ENCODE data around the gene TIAL1. TPM values are rescaled to one million over a fixed set of nuclear protein-coding genes. Genes with fewer than 3 reads are reported as not detected.

TIAL1 gene
- total and polyA plus RNA-seq, 2 of the 13 experiments (the other 11 are each of a cell fraction or from before 2014, with no cell fraction given): 31.5 to 148 TPM

GRCh38 chr10:119596537-119597404 is at the start of gene TIAL1 (continued):
- TF ChIP-seq ZBTB39 (CRISPR knock-in tag; IDR thresholded peaks at IDR 0.05): no peak
- no peak for TF ChIP-seq ATF6 (CRISPR knock-in tag; conservative IDR thresholded peaks at IDR 0.05)
- TF ChIP-seq PHB2 (IDR thresholded peaks at IDR 0.05; ENCODE audit: partially characterized antibody): no peak
- TF ChIP-seq TOE1 (CRISPR knock-in tag; IDR thresholded peaks at IDR 0.05): 0 out of 2 replicates have a peak, but pooled peaks have one; percentile 10
- peak; percentile 33; the same call in 1 of the 2 replicates for TF ChIP-seq ATF3 (CRISPR knock-in tag; IDR thresholded peaks at IDR 0.05)
- TF ChIP-seq KLF13 (CRISPR knock-in tag; IDR thresholded peaks at IDR 0.05): no peak
- TF ChIP-seq BCL6 (CRISPR knock-in tag; IDR thresholded peaks at IDR 0.05): 0 out of 2 replicates have a peak, but pooled peaks have one; percentile 13
- TF ChIP-seq KMT2B (CRISPR knock-in tag; IDR thresholded peaks at IDR 0.05): peak; percentile 57
- no peak; the same call in 1 of the 2 replicates for TF ChIP-seq MEIS2 (CRISPR knock-in tag; IDR thresholded peaks at IDR 0.05)
- TF ChIP-seq BHLHE40 (IDR thresholded peaks at IDR 0.05; ENCODE audit: low read length): no peak
- no peak for TF ChIP-seq HNF4A (CRISPR knock-in tag; IDR thresholded peaks at IDR 0.05)
- TF ChIP-seq JUNB (CRISPR knock-in tag; IDR thresholded peaks at IDR 0.05; ENCODE audit: borderline replicate concordance): no peak
- TF ChIP-seq ZNF354B (CRISPR knock-in tag; IDR thresholded peaks at IDR 0.05): no peak; the same call in 1 of the 2 replicates
- TF ChIP-seq RORA (CRISPR knock-in tag; IDR thresholded peaks at IDR 0.05): no peak
- TF ChIP-seq ZMYM4 (CRISPR knock-in tag; IDR thresholded peaks at IDR 0.05): no peak; the same call in 1 of the 2 replicates
- peak; percentile 75; the same call in 1 of the 2 replicates for TF ChIP-seq KDM5A (IDR thresholded peaks at IDR 0.05; ENCODE audit: borderline replicate concordance, low read length)
- TF ChIP-seq ZUFSP (CRISPR knock-in tag; IDR thresholded peaks at IDR 0.05; ENCODE audit: borderline replicate concordance): no peak
- peak; percentile 65 for TF ChIP-seq RBM39 (IDR thresholded peaks at IDR 0.05; ENCODE audit: low read depth, low read length, poor library complexity, severe bottlenecking)
- peak; percentile 75 for TF ChIP-seq NFYB (CRISPR knock-in tag; IDR thresholded peaks at IDR 0.05)
- no peak for TF ChIP-seq DPF2 (CRISPR knock-in tag; IDR thresholded peaks at IDR 0.05; ENCODE audit: borderline replicate concordance, low read depth)
- no peak for TF ChIP-seq LBX2 (CRISPR knock-in tag; IDR thresholded peaks at IDR 0.05; ENCODE audit: borderline replicate concordance)
- peak; percentile 64 for TF ChIP-seq NCOA2 (CRISPR knock-in tag; IDR thresholded peaks at IDR 0.05)

All from HepG2 (cell line).